Colonic mucosa (tissue), 4 donors: ENCODE measurements around the gene DGKH. TPM values are rescaled to one million over a fixed set of nuclear protein-coding genes. Genes with fewer than 3 reads are reported as not detected.
"Not testable (repeated sequence)": the region's sequence is repeated elsewhere in the genome, so short reads cannot be mapped to it uniquely, and the experiment has no call there.

Experiments used
- DNase-seq: peaks from one replicate; pipeline ENCODE4 v3.0.0-alpha.2; 2020
- H3K27ac ChIP-seq: fragments of 200-600 bp; one replicate; pipeline ENCODE4 v1.8.0; 2021
- H3K27me3 ChIP-seq: fragments of 200-600 bp; one replicate; pipeline ENCODE4 v1.8.0; 2021
- H3K36me3 ChIP-seq: fragments of 200-600 bp; one replicate; pipeline ENCODE4 v1.8.0; 2021
- H3K4me1 ChIP-seq: fragments of 200-600 bp; one replicate; pipeline ENCODE4 v1.8.0; 2021; ENCODE audit warnings: mild to moderate bottlenecking
- H3K4me3 ChIP-seq: fragments of 200-600 bp; one replicate; pipeline ENCODE4 v1.8.0; 2021
- H3K9ac ChIP-seq, 2 donors: one replicate each; pipeline ENCODE4 v1.7.0; 2013; ENCODE audit warnings: control low read depth in 2 of 2, low read depth in 2 of 2, low read length in 2 of 2
- H3K9me3 ChIP-seq: fragments of 200-600 bp; one replicate; pipeline ENCODE4 v1.8.0; 2021
- CTCF ChIP-seq: fragments of 200-600 bp; IDR thresholded peaks from one replicate; pipeline ENCODE4 v1.8.0; 2022; ENCODE audit warnings: antibody characterized with exemption, mild to moderate bottlenecking
- intact Hi-C: fragments of 100-400 bp; cut with DNase I; formaldehyde crosslinking; loops from one replicate; pipeline ENCODE4 v1.14.1; 2022
- total RNA-seq, 2 donors: library from RNA; stranded (reverse); fragmentation: NEBNext Ultra II Directional in 1 of 2; extraction: Animal tissue kit (Norgen Biotek cat#: 25700) in 1 of 2; gene quantifications; one replicate each; pipeline ENCODE4 v1.2.1, GENCODE V29; 2021
- donor health status: healthy.
- donor health status: DM: no; HTN: no; CAD: no.
- donor health status: DM: no; HTN: no; CAD: no.

The DGKH gene
- total RNA-seq, 2 donors from 2014 or later, result 15.5 to 17.9 TPM

- no peaks in the 10 kb centered on the region for H3K36me3 ChIP-seq
- no peak for DNase-seq
- TF ChIP-seq CTCF, result no peak
- no peaks in the 10 kb centered on the region for H3K4me1 ChIP-seq
- H3K27ac ChIP-seq, result no peak overlapping the region
- no peaks in the 10 kb centered on the region for H3K27me3 ChIP-seq
- no peaks in the 10 kb centered on the region for H3K9me3 ChIP-seq
- H3K4me3 ChIP-seq, result no peak overlapping the region
- intact Hi-C loops, result no loop called here
- no peak overlapping the region for H3K9ac ChIP-seq
Measured at GRCh38 chr13:42153199-42154113, 105.0 kb downstream of the DGKH start.

- intact Hi-C loops, result no loop called here
- TF ChIP-seq CTCF, result no peak
- no peak overlapping the region for H3K4me3 ChIP-seq
- H3K9ac ChIP-seq, result no peak overlapping the region
- H3K27me3 ChIP-seq, result no peaks in the 10 kb centered on the region
- H3K36me3 ChIP-seq, result no peaks in the 10 kb centered on the region
- no peaks in the 10 kb centered on the region for H3K4me1 ChIP-seq
- H3K9me3 ChIP-seq, result no peaks in the 10 kb centered on the region
- no peak overlapping the region for H3K27ac ChIP-seq
- no peak for DNase-seq
Measured at GRCh38 chr13:42155251-42155650, 106.8 kb downstream of the DGKH start.

- H3K36me3 ChIP-seq, intact Hi-C loops, H3K4me1 ChIP-seq, H3K27me3 ChIP-seq, H3K4me3 ChIP-seq, H3K27ac ChIP-seq, H3K9me3 ChIP-seq, DNase-seq, H3K9ac ChIP-seq: not testable (repeated sequence)
Measured at GRCh38 chr13:42163338-42163737, 114.9 kb downstream of the DGKH start.

GRCh38 chr13:42163910-42164309, 115.5 kb downstream of the DGKH start:
- H3K27me3 ChIP-seq, H3K27ac ChIP-seq, H3K36me3 ChIP-seq, H3K9ac ChIP-seq, intact Hi-C loops, DNase-seq, H3K4me3 ChIP-seq, H3K9me3 ChIP-seq, H3K4me1 ChIP-seq: not testable (repeated sequence)

- Histone ChIP-seq H3K36me3 (no peaks in the 10 kb centered on the region), H3K27ac (no peak overlapping the region), H3K27me3 (no peaks in the 10 kb centered on the region), H3K4me1 (no peaks in the 10 kb centered on the region), H3K9me3 (no peaks in the 10 kb centered on the region), H3K9ac (no peak overlapping the region), H3K4me3 (no peak overlapping the region)
- DNase-seq, result no peak
- no peak for TF ChIP-seq CTCF
- intact Hi-C loops, result no loop called here
Measured at GRCh38 chr13:42164557-42165125, 116.2 kb downstream of the DGKH start.

GRCh38 chr13:42168496-42168895, 120.0 kb downstream of the DGKH start:
- DNase-seq, result no peak
- Histone ChIP-seq H3K27me3 (no peaks in the 10 kb centered on the region), H3K4me1 (no peaks in the 10 kb centered on the region), H3K27ac (no peak overlapping the region), H3K4me3 (no peak overlapping the region), H3K9ac (no peak overlapping the region), H3K9me3 (no peaks in the 10 kb centered on the region), H3K36me3 (no peaks in the 10 kb centered on the region)
- TF ChIP-seq CTCF, result no peak
- intact Hi-C loops, result no loop called here
